H1 (cell line): ENCODE results near the gene SIM2. TPM values are rescaled to one million over a fixed set of nuclear protein-coding genes. Genes with fewer than 3 reads are reported as not detected.

Source experiments
- BRCA1 ChIP-seq: IDR thresholded peaks from 2 replicates; pipeline ENCODE4 v1.6.1; 2012; ENCODE audit warnings: low read depth, low read length, improper control_type of control experiment
- CBX5 ChIP-seq: fragments of 300-800, 300-1000 bp; sonication (generic); IDR thresholded peaks from 2 replicates; pipeline ENCODE4 v1.7.1; 2016; ENCODE audit warnings: antibody characterized with exemption, low read length, low read depth
- EGR1 ChIP-seq: IDR thresholded peaks from 2 replicates; pipeline ENCODE4 v1.6.1; 2011; ENCODE audit warnings: low read depth, low read length, borderline replicate concordance
- JUN ChIP-seq: IDR thresholded peaks from 2 replicates; pipeline ENCODE4 v1.6.1; 2011; ENCODE audit warnings: low read depth, mild to moderate bottlenecking, improper control_type of control experiment, low read length
- SAP30 ChIP-seq: fragments of 300-600 bp; sonication (generic); IDR thresholded peaks from 2 replicates; pipeline ENCODE4 v1.7.1; 2012; ENCODE audit warnings: low read length, moderate library complexity, mild to moderate bottlenecking, inconsistent platforms; ENCODE audit not compliant: insufficient read depth, insufficient replicate concordance
- TEAD4 ChIP-seq: IDR thresholded peaks from 2 replicates; pipeline ENCODE4 v1.6.1; 2012; ENCODE audit warnings: low read depth, low read length, inconsistent platforms, mixed read lengths
- polyA plus RNA-seq, 7 experiments: library from polyadenylated mRNA; depleted of rRNA in 3 of 7; stranded (reverse) in 5 of 7; unstranded in 2 of 7; fragments of >200 nt in 5 of 7; fragments of 200-250 nt in 2 of 7; gene quantifications; 1 replicate in 5 of 7; 2 replicates in 1 of 7; 4 replicates in 1 of 7; pipeline versions ENCODE4 v1.2.1 to v1.2.3, GENCODE V29; 2011 to 2013; ENCODE audit warnings: missing spikeins in 2 of 7, mixed read lengths in 2 of 7
- total RNA-seq: library from RNA; stranded (reverse); fragmentation: NEBNext Ultra II Directional; extraction: Animal tissue kit (Norgen Biotek cat#: 25700); gene quantifications from 2 replicates; pipeline ENCODE4 v1.2.1, GENCODE V29; 2021

SIM2 gene
- total and polyA plus RNA-seq, 2 of the 8 experiments (the other 6 are each of a cell fraction or from before 2014, with no cell fraction given), result 0.05 to 0.26 TPM

- TF ChIP-seq EGR1, result no peak
- no peak for TF ChIP-seq SAP30
- TF ChIP-seq BRCA1, result no peak
- TF ChIP-seq TEAD4, result no peak
- no peak for TF ChIP-seq CBX5
- TF ChIP-seq JUN, result no peak
- TF ChIP-seq, all 59 proteins: peak for 0
Measured at GRCh38 chr21:36790616-36791015, 91.7 kb downstream of the SIM2 start (continued).
